ENCODE results near the gene IRF5.

GRCh38 chr7:128939075-128939860 is 1.5 kb downstream of the IRF5 start:
- TF ChIP-seq EZH2 (IDR thresholded peaks at IDR 0.05; ENCODE audit: low read length) (no peak), CTCF (optimal IDR thresholded peaks at IDR 0.05 in 1 of 3, IDR thresholded peaks at IDR 0.05 in 1 of 3, conservative IDR thresholded peaks at IDR 0.05 in 1 of 3; ENCODE audit: extremely low read depth in 1 of 3, insufficient read depth in 2 of 3, low read length in 3 of 3) (no peak)
